Transverse colon (tissue), 4 donors: ENCODE data around the gene ARAP1. TPM values are rescaled to one million over a fixed set of nuclear protein-coding genes. Genes with fewer than 3 reads are reported as not detected.

Experiments used
- DNase-seq: peaks from one replicate; pipeline ENCODE4 v3.0.0-alpha.2; 2019
- H3K27ac ChIP-seq, 4 donors: fragments of 200-600 bp; sonication (generic); 2 replicates each; pipeline ENCODE4 v1.5.1; 2016 to 2018; ENCODE audit warnings: inconsistent platforms in 4 of 4
- H3K27me3 ChIP-seq: fragments of 200-600 bp; sonication (generic); 2 replicates; pipeline ENCODE4 v1.5.1; 2017; ENCODE audit warnings: inconsistent platforms
- H3K36me3 ChIP-seq, 4 donors: fragments of 200-600 bp; sonication (generic); 2 replicates each; pipeline ENCODE4 v1.5.1; 2017 to 2019; ENCODE audit warnings: inconsistent platforms in 4 of 4
- H3K4me1 ChIP-seq, 4 donors: fragments of 200-600 bp; sonication (generic); 2 replicates each; pipeline ENCODE4 v1.5.1; 2017 to 2020; ENCODE audit warnings: inconsistent platforms in 4 of 4
- H3K4me3 ChIP-seq, 4 donors: fragments of 200-600 bp; sonication (generic); 1 replicate in 1 of 4; 2 replicates in 3 of 4; pipeline versions ENCODE4 v1.5.1 to v1.6.1; 2017 to 2019; ENCODE audit warnings: inconsistent platforms in 4 of 4
- H3K9me3 ChIP-seq, 2 donors: fragments of 200-600 bp; sonication (generic); 2 replicates each; pipeline ENCODE4 v1.5.1; 2017 to 2019; ENCODE audit warnings: inconsistent platforms in 2 of 2
- CTCF ChIP-seq, 5 experiments: fragments of 200-600 bp in 3 of 5; fragments of 450-650 bp in 2 of 5; sonication (generic) in 3 of 5; IDR thresholded peaks; 1 replicate in 2 of 5; 2 replicates in 3 of 5; pipeline ENCODE4 v1.5.1; 2016 to 2017; ENCODE audit warnings: antibody characterized with exemption in 5 of 5, inconsistent platforms in 3 of 5, mild to moderate bottlenecking in 2 of 5, moderate library complexity in 1 of 5
- EP300 ChIP-seq: sonication (generic); formaldehyde crosslinking; IDR thresholded peaks from one replicate; pipeline ENCODE4 v1.6.1; 2017; ENCODE audit warnings: antibody characterized with exemption, low read depth
- POLR2A ChIP-seq: fragments of 450-650 bp; IDR thresholded peaks from one replicate; pipeline ENCODE4 v1.6.1; 2016; ENCODE audit warnings: antibody characterized with exemption, mild to moderate bottlenecking, moderate library complexity
- POLR2AphosphoS5 ChIP-seq, 3 donors: sonication (generic); formaldehyde crosslinking; IDR thresholded peaks; one replicate each; pipeline ENCODE4 v1.6.1; 2016; ENCODE audit warnings: antibody characterized with exemption in 3 of 3
- WGBS, 2 donors: methylation state at CpG; one replicate each; pipeline ENCODE4 v1.1.5; 2018; ENCODE audit warnings: low coverage in 1 of 2; 5-methylcytosine and 5-hydroxymethylcytosine counted together
- in situ Hi-C, 4 donors: fragments of 200-750 bp; cut with MboI; loops; one replicate each; pipeline versions ENCODE4 v1.15.0 to v1.15.1; 2017; ENCODE audit warnings: low sequenced_read_pairs in 3 of 4, low pct_ligation_motif_present in 1 of 4, low pct_unique_long_range_greater_than_20kb in 1 of 4
- intact Hi-C: fragments of 100-400 bp; cut with DNase I; formaldehyde crosslinking; loops from one replicate; pipeline ENCODE4 v1.15.1; 2023; ENCODE audit warnings: low total_unique reads
- total RNA-seq, 4 donors: library from RNA; depleted of rRNA; stranded (reverse); fragments of >200 nt; gene quantifications; one replicate each; pipeline ENCODE4 v1.1.0, GENCODE V29; 2016

ARAP1 gene
- total RNA-seq, 4 donors from 2014 or later, result 99.4 to 233 (median 108) TPM

- DNase-seq, result peak; percentile 37
- no peak overlapping the region for H3K4me3 ChIP-seq
- H3K9me3 ChIP-seq, result no peaks in the 10 kb centered on the region
- H3K27me3 ChIP-seq, result no peaks in the 10 kb centered on the region
- H3K4me1 ChIP-seq, result peaks cover 48 to 95% (median 73%) of the 10 kb centered on the region in 4 donors
- intact Hi-C loops, result no loop called here
- peak overlapping the region; percentile 85 to 93 (median 88) for H3K27ac ChIP-seq
- TF ChIP-seq POLR2AphosphoS5 (IDR thresholded peaks at IDR 0.05), result no peak
- in situ Hi-C loops, result no loop called here
- no peaks in the 10 kb centered on the region for H3K36me3 ChIP-seq
- 67 to 100% methylated on average over 1 to 5 of the region's 5 CpGs for WGBS, 2 donors
Measured at GRCh38 chr11:72777755-72778278, 25.6 kb upstream of the ARAP1 start.

DNA sequence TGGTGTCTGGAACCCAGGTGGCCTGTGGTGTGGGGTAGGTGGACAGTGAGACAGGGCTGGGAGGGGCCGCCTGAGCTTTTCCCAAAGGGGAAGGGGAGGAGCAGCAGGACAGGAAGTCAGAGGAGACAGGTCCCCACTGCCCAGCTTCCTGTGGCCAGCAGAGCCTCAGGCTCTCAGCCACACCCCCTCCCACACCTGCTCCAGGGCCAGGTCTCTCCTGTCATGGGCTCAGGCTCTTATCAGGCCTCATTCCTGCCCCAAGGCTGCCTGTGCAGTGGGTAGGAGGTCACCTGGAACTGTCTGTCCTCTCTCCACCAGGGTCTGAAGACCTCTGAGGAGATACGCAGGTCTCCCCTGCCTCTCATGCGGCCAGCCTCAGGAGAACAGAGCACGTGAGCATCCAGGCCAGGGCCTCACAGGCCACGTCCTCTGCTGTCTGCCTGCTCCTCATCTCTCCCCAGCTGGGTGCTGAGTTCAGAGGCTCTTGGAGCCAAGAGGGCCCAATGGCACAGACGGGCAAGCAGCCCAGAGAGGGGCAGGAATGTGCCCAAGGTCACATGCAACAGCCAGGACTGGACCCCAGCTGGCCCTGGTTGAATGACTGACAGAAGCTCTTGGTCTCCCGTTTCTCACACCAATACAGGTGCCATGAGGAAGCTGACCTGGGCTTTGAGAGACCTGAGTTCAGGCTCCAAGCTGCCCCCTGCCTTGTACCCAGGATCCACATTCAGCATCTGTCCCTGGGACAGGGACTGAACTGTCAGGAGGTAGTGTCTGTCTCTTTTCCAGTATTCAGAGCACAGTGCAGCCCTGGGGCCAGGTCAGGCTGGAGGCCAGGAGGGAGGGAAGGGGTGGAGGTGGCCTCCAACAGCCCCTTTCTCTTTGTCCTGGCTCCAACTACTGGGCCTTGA lies 24.9 kb upstream of the ARAP1 start:
- Histone ChIP-seq H3K27ac (peak overlapping the region; percentile 51 to 93 (median 88)), H3K4me3 (no peak overlapping the region), H3K36me3 (no peaks in the 10 kb centered on the region), H3K27me3 (no peaks in the 10 kb centered on the region), H3K4me1 (peaks cover 42 to 88% (median 67%) of the 10 kb centered on the region in 4 donors), H3K9me3 (no peaks in the 10 kb centered on the region)
- in situ Hi-C loops, result no loop called here
- DNase-seq, result peak; percentile 42
- no peak for TF ChIP-seq EP300
- TF ChIP-seq POLR2A, result no peak
- TF ChIP-seq CTCF (IDR thresholded peaks at IDR 0.05), result no peak
- TF ChIP-seq POLR2AphosphoS5 (IDR thresholded peaks at IDR 0.05), result no peak
- WGBS, 2 donors, result 69% methylated on average over 5 of the region's 7 CpGs; no CpG with 5 or more reads in 1 of the 2 donors
- intact Hi-C loops, result no loop called here

DNA sequence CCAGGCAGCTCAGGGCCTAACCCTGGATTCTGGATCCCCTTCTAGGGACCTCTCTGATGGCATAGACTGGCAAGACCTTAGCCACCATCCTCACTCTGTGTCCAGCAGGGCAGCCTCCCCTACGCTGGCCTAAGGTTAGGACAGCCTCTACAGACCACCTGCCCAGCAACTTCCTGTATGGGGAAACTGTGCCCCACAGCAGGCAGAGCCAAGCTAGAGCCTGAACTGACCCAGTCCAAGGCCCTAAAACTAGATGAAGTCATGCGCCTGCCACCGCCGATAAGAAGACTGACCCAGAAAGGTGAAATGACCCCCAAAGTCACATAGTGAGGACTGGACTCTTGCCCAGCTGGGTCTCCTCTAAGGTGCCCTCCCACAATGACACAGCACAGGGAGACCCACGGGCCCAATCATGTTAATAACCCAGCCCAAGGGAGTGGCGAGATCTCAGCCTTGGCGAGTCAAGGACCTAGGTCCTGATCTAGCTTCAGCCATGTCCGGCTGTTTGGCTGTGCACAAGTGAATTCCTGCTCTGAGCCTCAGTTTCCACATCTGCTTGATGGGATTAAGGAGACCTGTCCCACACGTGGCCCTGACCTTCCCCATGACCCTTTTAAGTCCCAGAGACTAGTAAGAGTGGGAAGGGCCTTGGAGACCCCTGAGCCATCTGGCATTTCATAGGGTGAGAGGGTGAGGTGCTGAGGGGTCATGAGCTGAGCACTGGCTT lies 24.1 kb upstream of the ARAP1 start:
- intact Hi-C loops (no loop called here), in situ Hi-C loops (no loop called here)
- Histone ChIP-seq H3K4me3 (no peak overlapping the region), H3K27me3 (no peaks in the 10 kb centered on the region), H3K4me1 (peaks cover 38 to 91% (median 68%) of the 10 kb centered on the region in 4 donors), H3K36me3 (no peaks in the 10 kb centered on the region), H3K27ac (peak overlapping the region in 3 of 4 donors; percentile 85 to 93 (median 91)), H3K9me3 (no peaks in the 10 kb centered on the region)
- DNase-seq, result peak; percentile 9
- WGBS, 2 donors, result 79% methylated on average over 9 of the region's 9 CpGs; no CpG with 5 or more reads in 1 of the 2 donors
- TF ChIP-seq POLR2A (no peak), POLR2AphosphoS5 (IDR thresholded peaks at IDR 0.05) (no peak), EP300 (no peak), CTCF (IDR thresholded peaks at IDR 0.05) (no peak)

GRCh38 chr11:72775288-72776110 lies 23.3 kb upstream of the ARAP1 start:
- no peak overlapping the region for H3K4me3 ChIP-seq
- peak overlapping the region in 3 of 4 donors; percentile 85 to 93 (median 91) for H3K27ac ChIP-seq
- 81 to 83% methylated on average over 3 to 7 of the region's 7 CpGs for WGBS, 2 donors
- in situ Hi-C loops, result no loop called here
- TF ChIP-seq POLR2AphosphoS5 (IDR thresholded peaks at IDR 0.05), result no peak
- no peaks in the 10 kb centered on the region for H3K36me3 ChIP-seq
- H3K27me3 ChIP-seq, result no peaks in the 10 kb centered on the region
- H3K4me1 ChIP-seq, result peaks cover 38 to 85% (median 63%) of the 10 kb centered on the region in 4 donors
- no peaks in the 10 kb centered on the region for H3K9me3 ChIP-seq
- DNase-seq, result no peak
- intact Hi-C loops, result no loop called here
